ENCODE results near the gene TRABD2B.

TRABD2B gene

DNA sequence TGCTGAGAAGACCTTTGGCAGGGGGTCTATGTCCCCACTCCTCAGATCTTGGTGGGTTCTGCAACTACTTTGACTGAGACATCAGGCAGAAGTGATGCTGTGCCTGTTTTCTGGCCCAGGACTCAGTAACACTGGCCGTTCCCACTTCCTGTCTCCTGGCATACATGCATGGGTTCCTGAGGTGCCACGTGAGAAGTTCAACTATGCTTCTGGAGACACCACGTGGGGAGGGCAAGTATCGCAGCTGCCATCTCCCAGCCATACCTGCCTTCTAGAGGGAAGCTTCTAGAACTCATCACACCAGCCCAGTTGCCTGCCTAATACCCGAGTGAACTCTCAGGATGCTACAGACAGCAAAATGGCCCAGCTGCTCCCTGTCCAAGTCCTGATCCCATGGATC is 65.8 kb downstream of the TRABD2B start:
- DNase-seq, result no peak

- DNase-seq, result no peak
These were observed 66.9 kb downstream of the TRABD2B start for GRCh38 chr1:47930210-47930840.

DNA sequence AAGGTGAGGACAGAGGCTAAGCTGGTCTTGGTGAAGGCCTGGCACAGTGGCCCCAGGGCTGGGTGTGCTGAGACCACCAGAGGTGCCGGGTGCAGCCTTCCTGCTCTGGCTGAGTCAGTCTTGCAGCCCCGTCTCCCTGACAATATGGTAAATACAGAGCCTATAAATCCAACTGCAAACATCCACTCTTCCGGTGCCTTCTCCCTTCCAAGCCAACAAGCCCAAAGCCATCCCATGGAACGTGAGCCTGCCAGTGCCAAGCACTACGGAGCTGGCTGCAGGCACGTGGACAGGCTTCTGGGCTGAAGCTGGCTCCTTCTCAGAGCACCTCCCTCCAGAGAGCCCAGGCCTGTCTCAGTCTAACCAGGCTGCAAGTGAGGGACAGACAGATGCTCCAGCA is 70.0 kb downstream of the TRABD2B start:
- DNase-seq, result no peak

GRCh38 chr1:47926461-47926999 is 70.7 kb downstream of the TRABD2B start:
- no peak for DNase-seq

- DNase-seq, result no peak
These were observed 72.7 kb downstream of the TRABD2B start for GRCh38 chr1:47924270-47925048.

DNA sequence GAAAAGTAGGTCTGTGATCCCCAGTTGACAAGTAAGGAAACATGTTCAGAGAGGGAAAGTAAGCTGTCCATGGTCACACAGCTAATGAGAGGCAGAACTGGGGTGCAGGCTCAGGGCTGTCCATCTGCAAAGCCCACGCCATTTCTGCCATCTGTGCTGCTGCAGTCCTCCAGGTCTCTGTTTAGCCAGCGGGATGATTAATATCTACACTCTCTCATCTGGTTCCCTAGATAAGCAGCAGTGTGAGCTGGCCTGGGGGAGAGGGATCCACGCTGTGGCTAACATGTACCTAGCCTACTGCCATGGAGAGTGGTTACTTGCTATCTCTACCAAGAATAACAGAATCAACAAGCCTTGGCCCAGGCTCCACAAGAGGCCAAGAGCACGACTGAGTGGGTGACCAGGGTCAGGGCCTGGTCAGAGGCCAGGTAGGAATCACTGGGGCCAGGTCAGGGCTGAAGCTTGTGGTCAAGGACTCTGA is 75.2 kb downstream of the TRABD2B start:
- no peak for DNase-seq

DNA sequence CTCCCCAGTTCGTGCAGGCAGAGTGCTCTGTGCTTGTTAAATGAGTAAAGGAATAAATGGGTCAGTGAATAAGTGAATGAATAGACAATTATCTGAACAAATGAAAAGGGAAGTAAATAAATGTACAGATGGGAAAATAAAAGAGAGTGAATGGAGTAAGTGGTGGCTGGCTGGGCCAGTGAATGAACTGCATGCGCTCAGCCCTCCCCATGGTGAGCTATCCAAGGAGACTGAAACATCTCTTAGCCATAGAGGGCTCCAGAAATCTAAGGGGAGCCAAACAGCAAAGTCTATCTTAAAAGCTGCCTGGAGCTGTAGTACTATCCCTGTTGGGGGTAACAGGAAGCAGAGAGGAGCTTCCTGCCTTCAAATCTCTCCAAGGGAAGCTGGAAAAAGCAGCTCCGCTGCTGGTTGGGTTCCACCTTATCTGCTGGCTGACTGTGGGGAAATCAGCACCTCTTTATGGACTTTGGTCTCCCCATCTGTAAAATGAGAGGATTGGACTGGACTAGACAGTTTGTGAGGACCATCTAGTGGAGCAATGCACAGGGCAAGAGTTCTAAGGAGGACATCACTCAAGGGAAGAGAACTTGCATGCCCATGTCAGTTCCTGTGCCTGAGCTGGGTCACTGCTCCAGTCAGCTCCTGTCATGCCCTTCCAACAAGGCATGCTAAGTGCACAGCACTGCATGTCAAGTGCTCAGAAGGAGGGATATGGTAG is 77.9 kb downstream of the TRABD2B start:
- no peak for DNase-seq

- DNase-seq, result no peak
These were observed 78.8 kb downstream of the TRABD2B start for GRCh38 chr1:47918257-47918867.

DNA sequence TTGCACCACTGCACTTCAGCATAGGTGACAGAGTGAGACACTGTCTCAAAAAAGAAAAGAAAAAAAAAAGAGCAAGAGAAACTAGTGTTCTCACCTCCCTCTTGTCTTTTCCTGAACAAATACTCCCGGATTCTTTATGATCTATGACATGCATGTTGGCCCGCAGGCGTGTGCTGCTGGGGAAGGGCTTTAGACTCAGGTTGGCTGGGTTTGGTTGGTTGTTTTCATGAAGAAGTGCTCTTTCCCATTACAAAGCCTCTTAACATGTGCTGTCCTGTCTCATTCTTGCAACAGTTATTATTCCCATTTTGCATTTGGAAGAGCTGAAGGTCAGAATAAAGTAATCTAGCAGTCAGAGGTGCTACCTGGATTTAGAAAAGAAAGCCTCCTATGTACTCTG is 79.5 kb downstream of the TRABD2B start:
- DNase-seq, result no peak

- no peak for DNase-seq
These were observed 81.4 kb downstream of the TRABD2B start for GRCh38 chr1:47915677-47916353.

GRCh38 chr1:47914952-47915676 is 82.1 kb downstream of the TRABD2B start:
- DNase-seq, result no peak

GRCh38 chr1:47914218-47914938 is 82.8 kb downstream of the TRABD2B start:
- no peak for DNase-seq

- no peak for DNase-seq
These were observed 83.9 kb downstream of the TRABD2B start for GRCh38 chr1:47913225-47913823.

DNA sequence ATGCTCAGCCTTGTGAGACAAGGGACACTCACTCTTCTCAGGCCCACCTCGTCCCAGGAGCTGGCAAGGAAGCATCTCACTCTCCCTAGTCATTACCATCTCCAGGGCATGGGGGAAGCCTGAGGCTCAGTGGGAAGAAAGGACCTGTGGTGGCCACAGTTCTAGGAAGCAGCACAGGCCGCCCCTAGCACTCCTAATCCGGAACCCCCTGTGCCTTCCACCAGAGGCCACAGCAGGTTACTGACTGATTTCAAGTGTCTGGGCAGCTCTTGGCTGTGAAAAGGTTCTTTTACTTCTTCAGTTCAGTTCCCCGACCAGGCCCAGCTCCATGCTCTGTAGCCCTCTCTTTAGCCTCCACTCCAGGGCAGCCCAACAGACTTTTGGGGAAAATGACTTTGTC is 84.4 kb downstream of the TRABD2B start:
- no peak for DNase-seq

DNA sequence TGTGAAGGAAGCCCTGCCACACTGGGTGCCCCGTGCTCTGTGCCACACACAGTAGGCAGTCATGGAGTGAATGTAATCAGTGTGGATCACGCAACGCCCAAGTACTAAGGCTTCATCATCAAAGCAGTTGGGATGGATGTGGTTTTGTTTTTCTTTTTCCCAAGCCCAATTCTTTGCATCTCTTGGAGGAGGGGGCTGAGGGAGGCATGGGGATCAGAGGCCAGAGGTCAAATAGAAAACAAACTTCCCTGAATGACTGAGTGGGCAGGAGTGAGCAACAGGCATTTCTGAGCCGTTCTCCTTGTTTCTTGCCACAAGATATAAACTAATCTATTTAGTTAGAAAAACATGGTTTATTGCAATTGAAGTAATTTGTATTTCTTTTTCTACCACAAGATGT is 85.3 kb downstream of the TRABD2B start:
- no peak for DNase-seq

GRCh38 chr1:47911424-47911823 is 85.8 kb downstream of the TRABD2B start:
- DNase-seq, result no peak

- DNase-seq, result no peak
These were observed 88.9 kb downstream of the TRABD2B start for GRCh38 chr1:47908258-47908657.

GRCh38 chr1:47907177-47907528 is 90.0 kb downstream of the TRABD2B start:
- DNase-seq, result no peak

DNA sequence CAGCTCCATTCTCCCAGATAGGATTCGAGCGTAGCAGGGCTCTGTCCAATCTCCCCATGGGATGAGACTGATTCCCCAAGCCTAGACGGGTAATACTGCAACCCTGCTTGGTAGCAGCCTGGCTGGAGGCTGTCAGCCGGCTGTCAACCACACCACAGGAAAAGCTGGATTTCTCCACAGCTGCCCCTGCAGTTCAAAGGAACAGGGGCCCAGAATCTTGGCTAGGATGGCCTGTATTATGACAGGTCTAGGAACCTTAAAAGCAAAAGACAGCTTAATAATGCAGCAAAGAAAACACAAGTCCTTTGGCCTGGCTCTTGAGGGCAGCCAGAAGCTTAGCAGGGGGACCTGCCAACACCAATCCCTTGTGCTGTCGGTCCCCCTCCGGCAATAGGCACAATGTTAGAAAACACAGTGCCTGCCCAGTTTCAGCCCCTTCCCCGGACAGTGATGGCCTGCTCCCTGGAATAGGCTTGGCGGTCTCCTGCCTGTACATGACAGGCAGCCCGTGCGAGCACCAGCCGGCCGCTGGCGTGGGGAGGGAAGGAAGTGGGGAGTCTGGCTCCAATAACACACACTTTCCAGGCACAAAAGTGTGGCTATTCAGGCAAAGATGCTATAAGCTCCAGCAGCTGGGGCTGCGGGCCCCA is 90.5 kb downstream of the TRABD2B start:
- no peak for DNase-seq

- no peak for DNase-seq
These were observed 91.2 kb downstream of the TRABD2B start for GRCh38 chr1:47906009-47906432.
